Effector memory CD8-positive, alpha-beta T cell (primary cell): Measurements from ENCODE around the gene SMARCA5.
"Not testable (repeated sequence)": the region's sequence is repeated elsewhere in the genome, so short reads cannot be mapped to it uniquely, and the experiment has no call there.

Experiments
- ATAC-seq: fragments of 150-1000 bp; cut with Tn5 transposase; replicated peaks from 2 replicates; pipeline ENCODE4 v1.10.0; 2021; ENCODE audit warnings: mild to moderate bottlenecking, moderate library complexity
- DNase-seq, 3 experiments: peaks; one replicate each; pipeline ENCODE4 v3.0.0; 2021
- H3K27ac Mint-ChIP-seq, 2 donors: one replicate each; pipeline ENCODE4 v1.8.0; 2022; ENCODE audit warnings: mild to moderate bottlenecking in 2 of 2, mixed read lengths in 2 of 2, moderate library complexity in 2 of 2
- H3K27me3 Mint-ChIP-seq, 2 donors: one replicate each; pipeline ENCODE4 v1.8.0; 2022; ENCODE audit warnings: mixed read lengths in 2 of 2
- H3K36me3 Mint-ChIP-seq: one replicate; pipeline ENCODE4 v1.8.0; 2022; ENCODE audit warnings: mild to moderate bottlenecking, moderate library complexity, mixed read lengths; ENCODE audit not compliant: insufficient read depth
- H3K4me1 Mint-ChIP-seq, 2 donors: one replicate each; pipeline ENCODE4 v1.8.0; 2022; ENCODE audit warnings: low read depth in 2 of 2, mixed read lengths in 2 of 2
- H3K4me3 Mint-ChIP-seq, 2 donors: one replicate each; pipeline ENCODE4 v1.8.0; 2022; ENCODE audit warnings: mild to moderate bottlenecking in 2 of 2, mixed read lengths in 2 of 2, moderate library complexity in 2 of 2
- H3K9me3 Mint-ChIP-seq, 2 donors: one replicate each; pipeline ENCODE4 v1.8.0; 2022; ENCODE audit warnings: mixed read lengths in 2 of 2

The SMARCA5 gene

GRCh38 chr4:143514497-143514896, 995 bp downstream of the SMARCA5 start:
- no peaks in the 10 kb centered on the region for H3K9me3 Mint-ChIP-seq
- H3K36me3 Mint-ChIP-seq = peaks cover 61% of the 10 kb centered on the region
- peak in 2 of 3 experiments; percentile 7 for DNase-seq
- H3K4me1 Mint-ChIP-seq = peaks cover 28 to 44% of the 10 kb centered on the region in 2 donors
- H3K4me3 Mint-ChIP-seq = peak overlapping the region; percentile 97 to 99
- ATAC-seq = no peak
- H3K27me3 Mint-ChIP-seq = no peaks in the 10 kb centered on the region
- peak overlapping the region; percentile 99 to 100 for H3K27ac Mint-ChIP-seq

GRCh38 chr4:143514901-143515300, 1.4 kb downstream of the SMARCA5 start:
- Mint-ChIP-seq H3K4me3 (peak overlapping the region; percentile 97 to 99), H3K4me1 (peaks cover 31 to 48% of the 10 kb centered on the region in 2 donors), H3K27ac (peak overlapping the region; percentile 99 to 100), H3K36me3 (peaks cover 65% of the 10 kb centered on the region), H3K9me3 (no peaks in the 10 kb centered on the region), H3K27me3 (no peaks in the 10 kb centered on the region)
- ATAC-seq (no peak), DNase-seq (no peak)

DNA sequence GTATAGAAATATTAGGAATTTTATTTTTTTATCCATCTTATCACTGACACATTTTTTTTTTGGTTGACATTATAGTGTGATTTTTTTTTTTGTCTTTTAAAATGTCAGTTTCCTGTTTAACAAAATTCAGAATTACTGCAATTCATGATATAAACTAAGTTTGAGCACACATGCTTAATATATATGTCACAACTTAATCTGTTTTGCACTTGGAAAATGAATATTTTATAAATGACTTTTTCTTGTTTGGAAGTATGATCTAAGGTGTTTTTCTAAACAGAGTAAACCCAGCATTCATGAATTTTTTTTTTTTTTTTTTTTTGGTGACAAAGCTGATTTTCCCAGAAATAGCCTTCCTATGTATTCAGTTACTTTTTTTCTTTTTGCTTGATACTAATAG, 2.4 kb downstream of the SMARCA5 start:
- H3K4me3 Mint-ChIP-seq = peak overlapping the region; percentile 97 to 99
- no peaks in the 10 kb centered on the region for H3K27me3 Mint-ChIP-seq
- DNase-seq = no peak
- H3K27ac Mint-ChIP-seq = peak overlapping the region; percentile 35 to 99
- no peaks in the 10 kb centered on the region for H3K9me3 Mint-ChIP-seq
- H3K4me1 Mint-ChIP-seq = peaks cover 31 to 55% of the 10 kb centered on the region in 2 donors
- H3K36me3 Mint-ChIP-seq = peaks cover 75% of the 10 kb centered on the region
- no peak for ATAC-seq

DNA sequence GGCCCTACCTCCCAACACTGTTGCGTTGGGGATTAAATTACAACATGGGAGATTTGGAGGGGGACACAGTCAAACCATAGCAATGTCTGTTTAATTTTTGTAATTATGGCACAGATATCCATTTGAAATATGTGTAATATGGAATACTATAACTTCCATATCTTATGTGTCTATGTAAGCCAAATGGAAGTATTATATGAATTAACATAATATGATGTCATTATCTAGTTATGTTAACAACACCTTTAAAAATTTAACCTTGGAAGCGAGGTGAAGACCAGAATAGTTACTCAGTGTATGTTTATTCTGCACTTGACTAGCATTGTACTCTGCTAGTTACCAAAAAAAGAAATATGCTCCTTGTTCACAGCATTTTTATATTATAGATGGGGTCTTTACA, 4.3 kb downstream of the SMARCA5 start:
- no peak overlapping the region for H3K27ac Mint-ChIP-seq
- peaks cover 80% of the 10 kb centered on the region for H3K36me3 Mint-ChIP-seq
- no peaks in the 10 kb centered on the region for H3K27me3 Mint-ChIP-seq
- no peak for DNase-seq
- no peak for ATAC-seq
- H3K4me1 Mint-ChIP-seq = peaks cover 34 to 65% of the 10 kb centered on the region in 2 donors
- no peak overlapping the region for H3K4me3 Mint-ChIP-seq
- no peaks in the 10 kb centered on the region for H3K9me3 Mint-ChIP-seq

- Mint-ChIP-seq H3K36me3 (peaks cover 97% of the 10 kb centered on the region), H3K4me3 (no peak overlapping the region), H3K27me3 (no peaks in the 10 kb centered on the region), H3K27ac (no peak overlapping the region), H3K4me1 (peaks cover 16 to 54% of the 10 kb centered on the region in 2 donors), H3K9me3 (no peaks in the 10 kb centered on the region)
- DNase-seq = no peak
- ATAC-seq = no peak
Observed at GRCh38 chr4:143524211-143524610, 10.7 kb downstream of the SMARCA5 start.

GRCh38 chr4:143528046-143528445, 14.5 kb downstream of the SMARCA5 start:
- not testable (repeated sequence) for H3K27me3 Mint-ChIP-seq, DNase-seq, ATAC-seq, H3K4me3 Mint-ChIP-seq, H3K9me3 Mint-ChIP-seq, H3K27ac Mint-ChIP-seq
- Mint-ChIP-seq H3K4me1 (peaks cover 11 to 48% of the 10 kb centered on the region in 2 donors), H3K36me3 (peaks cover 99% of the 10 kb centered on the region)

GRCh38 chr4:143531380-143531779, 17.9 kb downstream of the SMARCA5 start:
- peaks cover 94% of the 10 kb centered on the region for H3K36me3 Mint-ChIP-seq
- ATAC-seq (peak; percentile 41), DNase-seq (no peak)
- no peaks in the 10 kb centered on the region for H3K27me3 Mint-ChIP-seq
- peaks cover 9 to 42% of the 10 kb centered on the region in 2 donors for H3K4me1 Mint-ChIP-seq
- H3K27ac Mint-ChIP-seq = no peak overlapping the region
- H3K4me3 Mint-ChIP-seq = no peak overlapping the region
- H3K9me3 Mint-ChIP-seq = no peaks in the 10 kb centered on the region

- H3K4me1 Mint-ChIP-seq = peaks cover 9 to 38% of the 10 kb centered on the region in 2 donors
- no peaks in the 10 kb centered on the region for H3K9me3 Mint-ChIP-seq
- H3K4me3 Mint-ChIP-seq = no peak overlapping the region
- DNase-seq (no peak), ATAC-seq (no peak)
- no peak overlapping the region for H3K27ac Mint-ChIP-seq
- H3K27me3 Mint-ChIP-seq = no peaks in the 10 kb centered on the region
- peaks cover 94% of the 10 kb centered on the region for H3K36me3 Mint-ChIP-seq
Observed at GRCh38 chr4:143531788-143532491, 18.4 kb downstream of the SMARCA5 start.

DNA sequence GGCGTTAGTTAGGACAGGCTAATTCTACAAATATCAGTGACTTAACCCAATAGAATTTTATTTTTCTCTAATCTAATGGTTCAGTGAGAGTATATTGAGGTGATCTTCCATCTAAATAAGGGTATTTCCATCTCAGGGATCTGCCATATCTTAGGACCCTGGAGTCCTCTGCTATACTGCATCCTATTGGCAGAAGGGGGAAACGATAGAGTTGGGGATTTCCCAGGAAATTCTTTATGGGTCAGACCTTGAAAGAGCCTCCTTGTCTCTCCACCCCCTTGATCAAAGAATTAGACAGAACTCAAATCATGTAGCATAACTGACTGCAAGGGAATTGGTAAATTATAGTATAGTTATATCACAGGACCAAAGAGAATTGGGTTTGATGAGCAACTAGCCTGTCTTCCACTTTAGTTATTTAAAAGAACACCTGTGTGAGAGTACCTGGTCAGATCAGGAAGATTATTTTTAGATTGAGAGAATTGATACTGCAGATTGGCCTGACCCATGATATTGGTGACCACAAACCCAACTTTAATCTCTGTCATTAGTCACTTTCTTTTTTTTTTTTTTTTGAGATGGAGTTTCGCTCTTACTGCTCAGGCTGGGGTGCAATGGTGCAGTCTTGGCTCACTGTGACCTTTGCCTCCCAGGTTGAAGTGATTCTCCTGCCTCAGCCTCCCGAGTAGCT, 25.6 kb downstream of the SMARCA5 start:
- H3K36me3 Mint-ChIP-seq = peaks cover 94% of the 10 kb centered on the region
- H3K9me3 Mint-ChIP-seq = no peaks in the 10 kb centered on the region
- no peaks in the 10 kb centered on the region for H3K27me3 Mint-ChIP-seq
- H3K27ac Mint-ChIP-seq = peak overlapping the region; percentile 22 to 56
- DNase-seq (no peak), ATAC-seq (peak; percentile 81)
- H3K4me3 Mint-ChIP-seq = no peak overlapping the region
- peaks cover 1 to 15% of the 10 kb centered on the region in 2 donors for H3K4me1 Mint-ChIP-seq

- H3K4me1 Mint-ChIP-seq = peaks cover 1 to 15% of the 10 kb centered on the region in 2 donors
- H3K9me3 Mint-ChIP-seq = no peaks in the 10 kb centered on the region
- DNase-seq = no peak
- no peaks in the 10 kb centered on the region for H3K27me3 Mint-ChIP-seq
- peak overlapping the region in 1 of 2 donors; percentile 56 for H3K27ac Mint-ChIP-seq
- H3K36me3 Mint-ChIP-seq = peaks cover 95% of the 10 kb centered on the region
- no peak for ATAC-seq
- H3K4me3 Mint-ChIP-seq = no peak overlapping the region
Observed at GRCh38 chr4:143539670-143540023, 26.1 kb downstream of the SMARCA5 start.

- DNase-seq = no peak
- H3K36me3 Mint-ChIP-seq = peaks cover 92% of the 10 kb centered on the region
- H3K27ac Mint-ChIP-seq = peak overlapping the region in 1 of 2 donors; percentile 67
- H3K4me1 Mint-ChIP-seq = peaks cover 7 to 21% of the 10 kb centered on the region in 2 donors
- H3K27me3 Mint-ChIP-seq = no peaks in the 10 kb centered on the region
- H3K9me3 Mint-ChIP-seq = no peaks in the 10 kb centered on the region
- no peak for ATAC-seq
- H3K4me3 Mint-ChIP-seq = no peak overlapping the region
Observed at GRCh38 chr4:143549928-143550327, 36.4 kb downstream of the SMARCA5 start.

- peak overlapping the region in 1 of 2 donors; percentile 66 for H3K27ac Mint-ChIP-seq
- H3K27me3 Mint-ChIP-seq = no peaks in the 10 kb centered on the region
- peaks cover 68% of the 10 kb centered on the region for H3K36me3 Mint-ChIP-seq
- DNase-seq (no peak), ATAC-seq (no peak)
- H3K4me3 Mint-ChIP-seq = no peak overlapping the region
- H3K9me3 Mint-ChIP-seq = no peaks in the 10 kb centered on the region
- peaks cover 18 to 25% of the 10 kb centered on the region in 2 donors for H3K4me1 Mint-ChIP-seq
Observed at GRCh38 chr4:143554728-143555597, 41.5 kb downstream of the SMARCA5 start.

GRCh38 chr4:143555676-143556075, 42.2 kb downstream of the SMARCA5 start:
- H3K36me3 Mint-ChIP-seq = peaks cover 62% of the 10 kb centered on the region
- peak overlapping the region in 1 of 2 donors; percentile 66 for H3K27ac Mint-ChIP-seq
- no peak for ATAC-seq
- peaks cover 17 to 26% of the 10 kb centered on the region in 2 donors for H3K4me1 Mint-ChIP-seq
- no peak overlapping the region for H3K4me3 Mint-ChIP-seq
- H3K9me3 Mint-ChIP-seq = no peaks in the 10 kb centered on the region
- DNase-seq = no peak
- no peaks in the 10 kb centered on the region for H3K27me3 Mint-ChIP-seq
